HuH-7.5 (cell line): ENCODE measurements around the gene SLC10A6.

Experiments used
- DNase-seq: peaks from one replicate; pipeline ENCODE4 v3.0.0; 2011; ENCODE audit warnings: low spot score

SLC10A6 gene

DNA sequence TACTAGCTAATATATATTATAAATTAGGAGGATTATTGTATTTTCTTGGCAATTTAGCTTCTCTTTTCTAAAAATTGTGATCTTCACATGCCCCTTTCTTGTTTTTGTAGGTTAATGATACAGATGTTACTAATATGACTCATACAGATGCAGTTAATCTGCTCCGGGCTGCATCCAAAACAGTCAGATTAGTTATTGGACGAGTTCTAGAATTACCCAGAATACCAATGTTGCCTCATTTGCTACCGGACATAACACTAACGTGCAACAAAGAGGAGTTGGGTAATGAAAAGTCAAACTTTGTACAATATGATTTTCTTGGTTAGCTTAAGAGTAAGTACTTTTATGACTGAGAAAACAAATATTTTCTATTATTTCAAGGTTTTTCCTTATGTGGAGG is 74.1 kb downstream of the SLC10A6 start:
- no peak for DNase-seq
